ENCODE measurements around the gene SCFD2. TPM values are rescaled to one million over a fixed set of nuclear protein-coding genes. Genes with fewer than 3 reads are reported as not detected.
A peak's percentile ranks its signal among the peaks of the same experiment; 100 is the strongest.

The SCFD2 gene
- polyA plus RNA-seq, 1 of the 3 experiments (the other 2 are of a cell fraction): 14.1 TPM

DNA sequence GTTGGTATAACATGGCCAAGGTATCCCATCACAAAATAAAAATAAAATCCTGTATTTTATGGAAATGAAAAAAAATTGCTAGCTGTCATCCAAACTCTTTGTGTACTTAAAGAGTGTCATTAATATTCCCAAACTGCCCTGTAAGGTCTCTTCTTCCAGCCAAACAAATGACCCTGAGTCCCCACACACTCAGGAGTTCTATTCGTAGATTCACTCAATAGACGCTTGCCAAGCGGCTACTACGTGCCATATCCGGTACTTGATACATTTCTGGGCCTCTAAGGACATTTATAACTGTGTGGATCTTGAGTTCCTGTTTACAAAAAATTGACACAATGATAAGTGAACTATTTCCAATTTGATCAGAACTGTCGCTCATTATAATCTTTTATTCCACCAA lies 245.1 kb downstream of the SCFD2 start:
- no peaks in the 10 kb centered on the region for H3F3A ChIP-seq (replicated peaks; ENCODE audit: insufficient read depth)
- no peak overlapping the region for H3K9ac ChIP-seq
- H3K27ac ChIP-seq (ENCODE audit: low read depth in 2 of 2, low read length in 1 of 2): peak overlapping the region in 1 of 2 experiments; percentile 28; a peak in 1 of 4 replicates
- H3K4me1 ChIP-seq (ENCODE audit: control insufficient read depth in 1 of 2, insufficient read depth in 2 of 2, low read depth in 1 of 2, low read length in 1 of 2): peaks cover 6 to 7% of the 10 kb centered on the region in 2 experiments; a peak in 3 of 4 replicates
- CTCF ChIA-PET: interaction anchor here (0.7 kb wide), 1 partner anchor 9 kb away, joined by 3 read pairs; no protein-coding TSS in a partner anchor
- WGBS (ENCODE audit: low lambda C conversion rate): 93% methylated on average over 6 of the region's 6 CpGs
- H4K20me1 ChIP-seq (ENCODE audit: insufficient read depth): no peaks in the 10 kb centered on the region
- H3K4me2 ChIP-seq: no peak overlapping the region
- POLR2A ChIA-PET: no interaction called here
- no peak overlapping the region for H3K4me3 ChIP-seq (ENCODE audit: low read depth in 2 of 2, low read length in 1 of 2)
- DNase-seq: no peak
- no peaks in the 10 kb centered on the region for H3K9me2 ChIP-seq
- H2AFZ ChIP-seq (ENCODE audit: low read depth): no peak overlapping the region
- no peaks in the 10 kb centered on the region for H3K36me3 ChIP-seq (replicated peaks in 1 of 2; ENCODE audit: control insufficient read depth in 1 of 2, insufficient read depth in 2 of 2, low read length in 1 of 2)
- no peaks in the 10 kb centered on the region for H3K9me3 ChIP-seq
- H3K27me3 ChIP-seq (ENCODE audit: insufficient read depth): no peaks in the 10 kb centered on the region
- TF ChIP-seq ELF1 (IDR thresholded peaks at IDR 0.05) (no peak), JUND (IDR thresholded peaks at IDR 0.05) (no peak), SMC3 (IDR thresholded peaks at IDR 0.05; ENCODE audit: low read depth, low read length) (no peak), GABPA (IDR thresholded peaks at IDR 0.05; ENCODE audit: low read depth) (no peak), IRF3 (IDR thresholded peaks at IDR 0.05; ENCODE audit: low read depth, low read length) (no peak), MXI1 (IDR thresholded peaks at IDR 0.05; ENCODE audit: low read depth, low read length) (no peak), NFIC (IDR thresholded peaks at IDR 0.05; ENCODE audit: borderline replicate concordance) (no peak), TAF1 (IDR thresholded peaks at IDR 0.05; ENCODE audit: borderline replicate concordance, low read depth, low read length) (no peak), EZH2phosphoT487 (IDR thresholded peaks at IDR 0.05; ENCODE audit: borderline replicate concordance, low read depth) (no peak), RCOR1 (IDR thresholded peaks at IDR 0.05; ENCODE audit: low read length) (no peak), GATA2 (CRISPR knock-in tag; IDR thresholded peaks at IDR 0.05) (no peak), FOXM1 (IDR thresholded peaks at IDR 0.05; ENCODE audit: low read depth) (no peak), EP300 (IDR thresholded peaks at IDR 0.05; ENCODE audit: borderline replicate concordance in 1 of 2, low read depth in 1 of 2, low read length in 1 of 2) (no peak), POLR2AphosphoS5 (IDR thresholded peaks at IDR 0.05; ENCODE audit: low read depth, low read length) (no peak), TCF12 (IDR thresholded peaks at IDR 0.05) (no peak), RFX5 (IDR thresholded peaks at IDR 0.05; ENCODE audit: low read length) (no peak), YY1 (IDR thresholded peaks at IDR 0.05; ENCODE audit: low read depth) (no peak)
- TF ChIP-seq, protein P1, sequence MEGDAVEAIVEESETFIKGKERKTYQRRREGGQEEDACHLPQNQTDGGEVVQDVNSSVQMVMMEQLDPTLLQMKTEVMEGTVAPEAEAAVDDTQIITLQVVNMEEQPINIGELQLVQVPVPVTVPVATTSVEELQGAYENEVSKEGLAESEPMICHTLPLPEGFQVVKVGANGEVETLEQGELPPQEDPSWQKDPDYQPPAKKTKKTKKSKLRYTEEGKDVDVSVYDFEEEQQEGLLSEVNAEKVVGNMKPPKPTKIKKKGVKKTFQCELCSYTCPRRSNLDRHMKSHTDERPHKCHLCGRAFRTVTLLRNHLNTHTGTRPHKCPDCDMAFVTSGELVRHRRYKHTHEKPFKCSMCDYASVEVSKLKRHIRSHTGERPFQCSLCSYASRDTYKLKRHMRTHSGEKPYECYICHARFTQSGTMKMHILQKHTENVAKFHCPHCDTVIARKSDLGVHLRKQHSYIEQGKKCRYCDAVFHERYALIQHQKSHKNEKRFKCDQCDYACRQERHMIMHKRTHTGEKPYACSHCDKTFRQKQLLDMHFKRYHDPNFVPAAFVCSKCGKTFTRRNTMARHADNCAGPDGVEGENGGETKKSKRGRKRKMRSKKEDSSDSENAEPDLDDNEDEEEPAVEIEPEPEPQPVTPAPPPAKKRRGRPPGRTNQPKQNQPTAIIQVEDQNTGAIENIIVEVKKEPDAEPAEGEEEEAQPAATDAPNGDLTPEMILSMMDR (IDR thresholded peaks at IDR 0.05): no peak
- no peaks in the 10 kb centered on the region for H3K79me2 ChIP-seq (ENCODE audit: insufficient read depth)
